ENCODE results near the gene SH3BP4.

SH3BP4 gene, protein sequence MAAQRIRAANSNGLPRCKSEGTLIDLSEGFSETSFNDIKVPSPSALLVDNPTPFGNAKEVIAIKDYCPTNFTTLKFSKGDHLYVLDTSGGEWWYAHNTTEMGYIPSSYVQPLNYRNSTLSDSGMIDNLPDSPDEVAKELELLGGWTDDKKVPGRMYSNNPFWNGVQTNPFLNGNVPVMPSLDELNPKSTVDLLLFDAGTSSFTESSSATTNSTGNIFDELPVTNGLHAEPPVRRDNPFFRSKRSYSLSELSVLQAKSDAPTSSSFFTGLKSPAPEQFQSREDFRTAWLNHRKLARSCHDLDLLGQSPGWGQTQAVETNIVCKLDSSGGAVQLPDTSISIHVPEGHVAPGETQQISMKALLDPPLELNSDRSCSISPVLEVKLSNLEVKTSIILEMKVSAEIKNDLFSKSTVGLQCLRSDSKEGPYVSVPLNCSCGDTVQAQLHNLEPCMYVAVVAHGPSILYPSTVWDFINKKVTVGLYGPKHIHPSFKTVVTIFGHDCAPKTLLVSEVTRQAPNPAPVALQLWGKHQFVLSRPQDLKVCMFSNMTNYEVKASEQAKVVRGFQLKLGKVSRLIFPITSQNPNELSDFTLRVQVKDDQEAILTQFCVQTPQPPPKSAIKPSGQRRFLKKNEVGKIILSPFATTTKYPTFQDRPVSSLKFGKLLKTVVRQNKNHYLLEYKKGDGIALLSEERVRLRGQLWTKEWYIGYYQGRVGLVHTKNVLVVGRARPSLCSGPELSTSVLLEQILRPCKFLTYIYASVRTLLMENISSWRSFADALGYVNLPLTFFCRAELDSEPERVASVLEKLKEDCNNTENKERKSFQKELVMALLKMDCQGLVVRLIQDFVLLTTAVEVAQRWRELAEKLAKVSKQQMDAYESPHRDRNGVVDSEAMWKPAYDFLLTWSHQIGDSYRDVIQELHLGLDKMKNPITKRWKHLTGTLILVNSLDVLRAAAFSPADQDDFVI

DNA sequence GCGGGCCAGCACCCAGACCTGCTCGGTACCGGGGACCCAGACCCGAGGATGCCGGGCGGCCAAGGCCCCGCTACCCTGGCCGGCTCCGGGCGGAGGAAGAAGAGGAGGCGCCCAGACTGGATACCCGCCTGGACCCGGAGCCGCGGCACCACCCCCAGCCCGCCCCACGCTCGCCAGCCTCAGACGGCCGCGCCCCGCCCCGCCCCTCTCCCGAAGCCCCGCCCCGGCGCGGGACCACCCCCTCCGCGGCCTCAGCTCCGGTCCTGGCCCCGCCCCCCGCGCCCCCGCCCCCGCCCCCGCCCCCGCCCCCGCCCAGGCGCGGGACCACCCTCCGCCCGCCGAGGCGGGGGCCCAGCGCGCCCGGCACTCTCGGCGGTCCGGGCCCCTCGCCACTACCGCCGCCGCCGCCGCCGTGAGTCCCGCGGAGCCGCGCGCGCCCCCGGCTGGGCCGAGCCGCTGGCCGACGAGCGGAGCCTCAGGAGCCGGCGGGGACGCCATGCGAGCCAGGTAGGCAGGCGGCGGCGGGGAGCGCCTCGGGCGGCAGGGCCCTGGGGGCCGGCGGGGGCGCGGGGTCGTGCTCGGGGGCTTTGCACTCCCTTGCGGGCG lies at the start of gene SH3BP4:
Gene SH3BP4, plus strand, starts transcription at position 354 of the 606 bp plus-strand sequence. CDS start 82,986 bp downstream, outside the sequence.
- no peaks in the 10 kb centered on the region for H3K27me3 ChIP-seq (ENCODE audit: low read depth)
- H3K9me3 ChIP-seq, result no peaks in the 10 kb centered on the region
- no peaks in the 10 kb centered on the region; the same call in 1 of the 2 replicates for H3K36me3 ChIP-seq (replicated peaks)
- peaks cover 24% of the 10 kb centered on the region for H3K4me1 ChIP-seq
- peak within 1 kb of the TSS; percentile 83 for H3K4me3 ChIP-seq
- in situ Hi-C loops (cut with MboI; ENCODE audit: low sequenced_read_pairs), result no loop called here
- DNase-seq (ENCODE audit: low spot score in 2 of 2), result peak; percentile 79 to 91

DNA sequence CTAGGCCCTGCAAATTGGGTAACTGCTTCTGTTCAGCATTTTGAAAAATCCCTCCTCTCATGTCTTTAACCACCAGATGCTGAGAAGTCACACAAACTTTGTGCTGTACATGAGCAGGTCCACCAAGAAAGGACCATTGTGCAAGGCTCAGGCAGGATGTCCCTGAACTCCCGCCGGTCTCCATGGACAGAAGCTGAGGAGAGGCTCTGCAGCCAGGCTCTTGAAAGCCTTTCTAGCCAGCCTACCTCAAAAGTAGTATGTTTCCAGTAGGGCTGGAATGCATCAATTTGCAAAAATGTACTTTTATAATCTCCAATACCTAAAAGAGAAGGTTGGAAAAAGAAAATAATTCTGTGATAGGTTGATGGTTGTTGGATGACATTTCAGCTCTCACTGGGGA lies 47.0 kb upstream of the SH3BP4 start:
- Histone ChIP-seq H3K4me1 (no peaks in the 10 kb centered on the region), H3K36me3 (replicated peaks) (no peaks in the 10 kb centered on the region), H3K4me3 (no peak overlapping the region), H3K9me3 (no peaks in the 10 kb centered on the region), H3K27me3 (ENCODE audit: low read depth) (no peaks in the 10 kb centered on the region)
- in situ Hi-C loops (cut with MboI; ENCODE audit: low sequenced_read_pairs), result no loop called here
- no peak for DNase-seq (ENCODE audit: low spot score in 2 of 2)

DNA sequence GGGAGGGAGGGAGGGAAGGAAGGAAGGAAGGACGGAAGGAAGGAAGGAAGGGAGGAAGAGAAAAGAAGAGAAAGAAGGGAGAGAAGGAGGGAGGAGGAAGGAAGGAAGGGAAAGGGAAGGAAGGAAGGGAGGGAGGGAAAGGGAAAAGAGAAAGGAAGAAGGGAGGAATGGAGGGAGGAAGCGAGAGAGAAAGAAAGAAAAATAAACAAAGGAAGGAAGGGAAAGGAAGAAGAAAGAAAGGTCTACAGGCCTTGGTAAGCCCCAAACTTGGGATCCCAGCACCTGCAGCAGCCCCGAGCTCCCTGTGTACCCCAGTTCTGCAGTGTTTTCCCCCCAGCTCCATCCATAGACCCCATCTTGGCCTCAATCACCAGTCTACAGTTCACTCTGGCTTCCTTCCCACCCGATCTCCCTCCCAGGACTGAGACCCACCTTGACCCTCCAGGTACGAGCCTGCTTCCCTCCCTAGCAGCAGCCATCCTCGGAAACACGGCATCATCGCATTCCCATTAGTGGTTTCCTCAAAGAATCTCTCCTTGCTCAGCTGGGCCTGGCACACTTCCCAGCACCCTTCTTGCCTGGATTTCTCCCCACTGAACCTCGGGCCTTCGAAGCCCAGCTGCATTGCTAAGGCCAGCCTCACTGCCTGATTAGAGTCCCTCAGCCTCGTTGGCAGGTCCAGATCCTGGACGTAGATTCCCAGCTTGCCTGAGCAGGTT lies 46.1 kb upstream of the SH3BP4 start:
- no peaks in the 10 kb centered on the region for H3K36me3 ChIP-seq (replicated peaks)
- no peak overlapping the region for H3K4me3 ChIP-seq

DNA sequence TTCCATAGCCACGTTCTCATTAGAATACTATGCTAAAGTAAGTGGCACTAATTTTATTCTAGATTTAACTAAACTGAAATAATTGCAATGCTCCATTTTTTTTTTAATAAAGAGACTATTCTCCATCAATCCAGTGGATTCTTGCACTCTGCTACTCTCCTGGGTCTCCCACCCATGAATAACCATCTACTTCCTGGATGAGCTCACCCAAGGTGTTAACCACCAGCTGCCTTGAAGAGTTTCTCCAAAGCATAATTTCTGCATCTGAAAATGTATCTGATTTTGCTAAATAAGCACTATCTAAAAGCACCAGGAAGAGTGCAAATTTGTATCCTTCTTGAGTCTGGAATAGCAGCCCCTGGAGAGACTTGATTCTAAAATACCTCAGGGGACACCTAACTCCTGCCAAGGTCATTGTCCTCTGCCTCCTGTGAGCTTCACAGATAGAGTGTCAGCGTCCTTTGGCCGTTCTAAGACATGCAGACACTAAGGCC lies 41.6 kb upstream of the SH3BP4 start:
- H3K36me3 ChIP-seq (replicated peaks), result no peaks in the 10 kb centered on the region
- no peaks in the 10 kb centered on the region for H3K27me3 ChIP-seq (ENCODE audit: low read depth)
- no peak for DNase-seq (ENCODE audit: low spot score in 2 of 2)
- H3K4me1 ChIP-seq, result no peaks in the 10 kb centered on the region
- no peak overlapping the region for H3K4me3 ChIP-seq
- in situ Hi-C loops (cut with MboI; ENCODE audit: low sequenced_read_pairs), result no loop called here
- H3K9me3 ChIP-seq, result no peaks in the 10 kb centered on the region

More for the DNA sequence above, 46.1 kb upstream of the SH3BP4 start:
- Histone ChIP-seq H3K27me3 (ENCODE audit: low read depth) (no peaks in the 10 kb centered on the region), H3K9me3 (no peaks in the 10 kb centered on the region), H3K4me1 (no peaks in the 10 kb centered on the region)
- no peak for DNase-seq (ENCODE audit: low spot score in 2 of 2)
- in situ Hi-C loops (cut with MboI; ENCODE audit: low sequenced_read_pairs), result no loop called here

DNA sequence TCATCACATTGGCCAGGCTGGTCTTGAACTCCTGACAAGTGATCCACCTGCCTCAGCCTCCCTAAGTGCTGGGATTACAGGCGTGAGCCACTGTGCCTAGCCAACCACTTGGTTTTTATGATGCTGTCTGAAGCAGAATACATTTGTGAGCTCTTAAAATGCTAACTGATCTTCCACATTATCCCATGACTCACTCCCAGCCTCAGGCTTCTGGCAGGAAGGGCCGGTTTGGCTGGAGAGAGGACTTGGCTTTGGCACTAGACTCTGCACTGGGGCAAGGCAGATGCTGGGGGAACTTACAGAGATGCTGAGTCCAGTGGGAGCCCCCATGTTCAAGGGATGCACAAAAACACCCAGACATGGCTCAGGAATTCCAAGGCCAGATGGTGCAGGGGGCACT lies 40.5 kb upstream of the SH3BP4 start:
- no peaks in the 10 kb centered on the region for H3K27me3 ChIP-seq (ENCODE audit: low read depth)
- H3K4me1 ChIP-seq, result no peaks in the 10 kb centered on the region
- H3K36me3 ChIP-seq (replicated peaks), result no peaks in the 10 kb centered on the region
- H3K9me3 ChIP-seq, result no peaks in the 10 kb centered on the region
- in situ Hi-C loops (cut with MboI; ENCODE audit: low sequenced_read_pairs), result no loop called here
- no peak overlapping the region for H3K4me3 ChIP-seq
- DNase-seq (ENCODE audit: low spot score in 2 of 2), result no peak

DNA sequence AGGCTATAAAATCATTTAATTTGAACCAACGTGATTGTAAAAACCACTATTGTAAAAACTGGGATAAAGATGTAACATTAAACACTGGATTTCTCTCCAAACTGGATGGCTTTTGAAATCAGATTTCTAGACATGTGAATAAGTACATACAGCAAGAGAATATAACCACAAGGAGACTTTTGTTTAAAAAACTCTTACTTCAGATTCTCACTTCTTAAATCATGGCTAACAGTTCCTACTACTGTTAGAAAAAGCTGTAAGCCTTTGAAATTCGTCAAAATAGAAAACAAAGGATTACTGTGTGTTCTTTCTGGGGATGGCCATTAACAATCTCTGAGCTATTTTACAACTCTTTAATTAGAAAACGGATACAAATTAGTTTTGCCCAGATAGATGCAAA lies 39.4 kb upstream of the SH3BP4 start:
- in situ Hi-C loops (cut with MboI; ENCODE audit: low sequenced_read_pairs), result no loop called here
- peaks cover 8% of the 10 kb centered on the region for H3K4me1 ChIP-seq
- H3K36me3 ChIP-seq (replicated peaks), result no peaks in the 10 kb centered on the region
- no peak overlapping the region for H3K4me3 ChIP-seq
- no peaks in the 10 kb centered on the region for H3K27me3 ChIP-seq (ENCODE audit: low read depth)
- no peak for DNase-seq (ENCODE audit: low spot score in 2 of 2)
- H3K9me3 ChIP-seq, result no peaks in the 10 kb centered on the region

DNA sequence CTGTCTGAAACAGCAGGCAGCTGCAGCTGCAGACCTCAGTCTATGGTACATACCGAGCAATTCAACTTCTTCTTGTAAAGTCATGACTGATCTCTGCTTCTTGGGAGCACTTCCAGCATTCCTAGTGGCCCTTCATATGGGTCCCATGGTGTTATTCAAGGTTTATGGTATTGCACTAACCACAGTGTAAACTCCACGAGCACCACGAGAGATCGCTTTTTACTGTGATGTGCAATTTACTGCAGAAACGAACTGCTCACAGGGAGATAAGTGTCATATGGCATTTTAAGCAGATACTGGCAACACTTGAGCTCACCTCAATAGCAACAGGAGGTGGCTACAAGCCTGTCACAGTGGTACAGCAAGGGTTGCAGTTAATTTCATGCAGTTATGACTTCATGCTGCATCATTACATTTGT lies 38.6 kb upstream of the SH3BP4 start:
- no peak for DNase-seq (ENCODE audit: low spot score in 2 of 2)

DNA sequence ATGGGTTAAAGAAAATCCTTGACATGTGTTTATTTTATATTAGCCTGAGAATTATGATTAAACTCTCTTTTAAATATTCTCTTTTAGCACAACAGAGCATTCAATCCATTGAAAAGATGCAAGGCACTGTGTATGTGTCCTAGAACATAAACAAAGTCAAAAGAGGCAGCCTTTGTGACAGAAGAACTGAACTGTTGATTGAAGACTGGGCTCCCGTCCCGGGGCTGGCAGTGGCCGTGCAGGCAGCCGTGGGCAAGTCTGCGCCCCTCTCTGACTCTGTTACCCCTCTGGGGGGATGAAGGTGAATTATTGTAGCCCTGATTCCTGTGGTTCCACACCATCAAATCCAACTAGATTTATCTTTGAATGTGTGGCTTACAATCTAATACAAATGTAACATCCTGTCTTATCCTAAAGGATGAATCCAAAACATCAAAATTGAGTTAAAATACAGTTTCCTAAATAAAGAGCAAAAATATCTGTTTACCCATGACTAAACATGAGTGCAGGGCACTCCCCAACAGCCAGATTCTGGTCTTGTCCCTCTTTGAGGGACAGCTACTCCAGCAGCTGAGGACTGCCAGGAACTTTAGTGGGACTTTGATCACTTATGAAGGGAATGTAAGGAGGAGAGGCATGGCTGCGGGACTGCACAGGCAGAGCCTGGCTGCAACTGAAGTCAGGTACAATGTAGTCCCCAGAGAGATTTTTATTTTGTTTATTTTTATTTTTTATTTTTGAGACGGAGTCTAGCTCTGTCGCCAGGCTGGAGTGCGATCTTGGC lies 37.3 kb upstream of the SH3BP4 start:
- no peak for DNase-seq (ENCODE audit: low spot score in 2 of 2)
- no peaks in the 10 kb centered on the region for H3K27me3 ChIP-seq (ENCODE audit: low read depth)
- peaks cover 8% of the 10 kb centered on the region for H3K4me1 ChIP-seq
- no peaks in the 10 kb centered on the region for H3K36me3 ChIP-seq (replicated peaks)
- no peak overlapping the region for H3K4me3 ChIP-seq
- no peaks in the 10 kb centered on the region for H3K9me3 ChIP-seq
- in situ Hi-C loops (cut with MboI; ENCODE audit: low sequenced_read_pairs), result no loop called here

More for the DNA sequence above, 38.6 kb upstream of the SH3BP4 start:
- no peaks in the 10 kb centered on the region for H3K36me3 ChIP-seq (replicated peaks)
- in situ Hi-C loops (cut with MboI; ENCODE audit: low sequenced_read_pairs), result no loop called here
- peaks cover 8% of the 10 kb centered on the region for H3K4me1 ChIP-seq
- H3K27me3 ChIP-seq (ENCODE audit: low read depth), result no peaks in the 10 kb centered on the region
- no peaks in the 10 kb centered on the region for H3K9me3 ChIP-seq
- no peak overlapping the region for H3K4me3 ChIP-seq

DNA sequence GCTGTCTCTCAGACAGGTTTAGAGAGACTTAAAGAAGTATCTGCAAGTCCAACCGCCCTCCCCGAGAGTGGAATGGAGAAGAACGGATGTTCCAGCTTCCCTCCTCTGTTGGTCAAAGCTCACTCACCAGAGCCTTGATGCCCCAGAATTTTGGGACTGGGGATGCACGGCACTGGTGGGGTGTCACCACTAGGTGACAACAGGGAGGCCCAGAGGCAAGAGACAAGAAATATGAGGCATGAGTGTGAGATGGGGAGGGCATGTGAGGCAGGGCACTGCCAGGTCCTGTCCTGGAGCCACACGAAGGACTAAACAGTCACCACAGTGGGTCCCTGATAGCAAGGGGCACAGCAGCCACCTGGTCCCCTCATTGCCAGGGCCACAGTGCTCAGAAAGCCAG lies 35.1 kb upstream of the SH3BP4 start:
- Histone ChIP-seq H3K27me3 (ENCODE audit: low read depth) (no peaks in the 10 kb centered on the region), H3K4me3 (no peak overlapping the region), H3K4me1 (peaks cover 8% of the 10 kb centered on the region), H3K9me3 (no peaks in the 10 kb centered on the region), H3K36me3 (replicated peaks) (no peaks in the 10 kb centered on the region)
- DNase-seq (ENCODE audit: low spot score in 2 of 2), result no peak
- in situ Hi-C loops (cut with MboI; ENCODE audit: low sequenced_read_pairs), result no loop called here

DNA sequence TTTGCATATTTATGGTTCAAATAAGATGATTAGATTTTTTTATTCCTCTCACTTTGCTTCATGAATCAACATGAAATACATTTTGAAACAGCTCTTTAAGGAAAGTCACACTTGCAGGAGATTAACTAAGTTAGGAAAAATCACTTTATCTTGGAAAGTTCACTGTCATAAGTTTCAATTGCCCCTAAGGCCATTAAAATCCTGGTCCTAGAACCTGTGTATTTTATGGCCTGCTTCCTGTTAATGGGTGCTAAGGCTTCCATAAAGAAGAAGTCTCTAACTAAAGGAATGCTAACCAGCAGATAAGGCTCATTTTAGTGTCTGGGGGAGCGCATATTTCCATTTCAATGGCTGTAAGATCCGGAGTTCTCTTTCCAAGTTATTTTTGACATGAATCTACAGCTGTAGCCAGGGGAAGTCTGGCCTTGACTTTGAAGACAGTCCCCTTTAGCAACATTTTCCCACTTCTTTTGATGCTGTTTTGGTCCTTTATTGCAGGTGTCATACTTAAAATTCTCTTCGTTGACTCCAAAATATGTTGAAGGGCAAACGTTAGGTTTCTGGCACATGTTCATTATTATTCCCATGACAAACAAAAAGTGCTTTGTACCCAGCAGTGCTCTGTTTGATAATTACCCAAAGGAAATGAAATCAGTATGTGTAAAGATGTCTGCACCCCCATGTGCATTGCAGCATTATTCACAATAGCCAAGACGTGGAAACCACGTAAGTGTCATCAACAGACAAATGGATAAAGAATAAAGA lies 34.4 kb upstream of the SH3BP4 start:
- H3K36me3 ChIP-seq (replicated peaks), result no peaks in the 10 kb centered on the region

DNA sequence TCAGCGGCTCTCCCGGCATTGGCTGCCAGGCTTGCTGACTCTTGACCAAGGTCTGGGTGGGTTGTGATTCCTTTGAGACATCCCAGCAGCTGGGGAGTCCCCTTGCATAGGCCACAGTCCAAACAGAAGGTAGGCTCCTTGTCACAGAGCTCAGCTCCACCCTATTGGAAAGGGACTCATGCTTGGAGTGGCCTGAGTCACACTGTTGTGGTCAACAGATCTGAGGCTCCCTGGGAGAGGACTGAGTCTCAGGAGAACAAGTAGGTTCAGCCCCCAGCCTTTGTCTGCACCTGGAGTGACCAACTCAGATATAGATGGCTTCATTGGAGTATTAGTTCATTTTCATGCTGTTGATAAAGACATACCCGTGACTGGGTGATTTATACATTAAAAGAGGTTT lies 32.1 kb upstream of the SH3BP4 start:
- no peak for DNase-seq (ENCODE audit: low spot score in 2 of 2)
- Histone ChIP-seq H3K36me3 (replicated peaks) (no peaks in the 10 kb centered on the region), H3K9me3 (no peaks in the 10 kb centered on the region), H3K27me3 (ENCODE audit: low read depth) (no peaks in the 10 kb centered on the region), H3K4me1 (peaks cover 8% of the 10 kb centered on the region), H3K4me3 (no peak overlapping the region)
- in situ Hi-C loops (cut with MboI; ENCODE audit: low sequenced_read_pairs), result no loop called here

More for the DNA sequence above, 34.4 kb upstream of the SH3BP4 start:
- peak in 1 of 2 experiments; percentile 30 for DNase-seq (ENCODE audit: low spot score in 2 of 2)
- H3K9me3 ChIP-seq, result no peaks in the 10 kb centered on the region
- peaks cover 8% of the 10 kb centered on the region for H3K4me1 ChIP-seq
- no peaks in the 10 kb centered on the region for H3K27me3 ChIP-seq (ENCODE audit: low read depth)
- in situ Hi-C loops (cut with MboI; ENCODE audit: low sequenced_read_pairs), result no loop called here
- no peak overlapping the region for H3K4me3 ChIP-seq

DNA sequence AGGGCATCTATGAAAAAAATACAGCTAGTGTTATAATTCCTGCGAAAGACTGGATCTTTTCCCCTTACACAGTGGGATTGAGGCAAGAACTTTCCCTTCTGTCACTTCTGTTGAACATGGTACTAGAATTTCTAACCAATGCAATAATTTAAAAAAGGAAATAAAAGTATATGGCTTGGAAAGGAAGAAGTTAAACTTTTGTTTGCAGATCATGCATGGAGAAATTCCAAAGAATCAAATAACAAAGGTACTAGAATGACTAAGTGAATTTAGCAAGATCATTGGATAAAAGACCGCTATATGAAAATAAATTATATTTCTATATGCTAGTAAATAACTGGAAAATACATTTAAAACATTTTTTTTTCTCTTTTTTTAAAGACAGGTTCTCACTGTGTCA lies 31.0 kb upstream of the SH3BP4 start:
- Histone ChIP-seq H3K36me3 (replicated peaks) (no peaks in the 10 kb centered on the region), H3K9me3 (no peaks in the 10 kb centered on the region), H3K4me3 (no peak overlapping the region), H3K4me1 (peaks cover 8% of the 10 kb centered on the region), H3K27me3 (ENCODE audit: low read depth) (no peaks in the 10 kb centered on the region)
- in situ Hi-C loops (cut with MboI; ENCODE audit: low sequenced_read_pairs), result no loop called here
- DNase-seq (ENCODE audit: low spot score in 2 of 2), result no peak
